SK-N-MC (cell line): ENCODE results near the gene SRSF8.

ENCODE experiments used
- EZH2 ChIP-seq: fragments of 200-600 bp; sonication (generic); IDR thresholded peaks from one replicate; pipeline ENCODE4 v1.6.1; 2017; ENCODE audit warnings: antibody characterized with exemption
- FOXP2 ChIP-seq: optimal IDR thresholded peaks from 2 replicates; pipeline ENCODE3; 2011; ENCODE audit warnings: mild to moderate bottlenecking, moderate library complexity; ENCODE audit not compliant: insufficient read depth; ENCODE audit errors: extremely low read length, control extremely low read depth
- POLR2AphosphoS5 ChIP-seq: IDR thresholded peaks from 2 replicates; pipeline ENCODE4 v1.6.1; 2012; ENCODE audit warnings: mild to moderate bottlenecking, low read depth, low read length, borderline replicate concordance

GRCh38 chr11:95081010-95081409 is 14.3 kb downstream of the SRSF8 start:
- TF ChIP-seq EZH2 (no peak), POLR2AphosphoS5 (no peak), FOXP2 (no peak)
